SHP77 (cell line): ENCODE data around the gene BBIP1.
"Not testable (repeated sequence)": the region's sequence is repeated elsewhere in the genome, so short reads cannot be mapped to it uniquely, and the experiment has no call there.

Source experiments
- DNase-seq, 2 experiments: peaks; one replicate each; lab custom pipeline; 2025; lab: John Stamatoyannopoulos, UW

BBIP1 gene

DNA sequence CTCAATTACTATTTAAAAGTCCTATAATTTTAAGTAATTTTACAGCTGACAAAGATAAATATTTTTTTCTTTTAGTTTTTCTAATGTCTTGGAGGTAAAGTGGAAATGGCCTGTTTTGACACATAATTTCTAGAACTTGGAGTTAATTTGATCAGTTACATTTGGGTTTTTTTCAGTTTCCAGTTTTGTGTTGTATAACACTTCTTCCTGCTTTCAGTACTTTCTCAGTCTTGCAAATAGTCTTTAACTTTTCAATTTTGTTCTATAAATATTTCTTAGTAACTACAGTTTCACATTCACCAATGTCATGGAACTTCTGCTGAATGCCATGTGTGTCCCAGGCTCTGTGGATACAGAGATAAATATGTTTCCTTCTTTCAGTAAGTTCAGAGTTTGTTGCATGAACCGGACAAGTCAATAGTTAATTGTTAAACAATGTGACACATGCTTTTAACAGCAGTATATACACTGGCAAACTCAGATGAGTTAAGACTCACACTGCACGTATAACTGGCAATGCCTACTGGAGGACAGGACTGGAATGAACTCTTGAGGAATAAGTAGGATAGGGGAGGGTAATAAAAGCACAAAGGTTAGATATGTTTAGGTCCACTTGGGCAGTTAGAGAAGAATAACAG lies 5.0 kb upstream of the BBIP1 start:
- DNase-seq, result no peak

- peak; percentile 25 to 47 for DNase-seq
These were observed 1.2 kb upstream of the BBIP1 start for GRCh38 chr10:110919971-110920881.

DNA sequence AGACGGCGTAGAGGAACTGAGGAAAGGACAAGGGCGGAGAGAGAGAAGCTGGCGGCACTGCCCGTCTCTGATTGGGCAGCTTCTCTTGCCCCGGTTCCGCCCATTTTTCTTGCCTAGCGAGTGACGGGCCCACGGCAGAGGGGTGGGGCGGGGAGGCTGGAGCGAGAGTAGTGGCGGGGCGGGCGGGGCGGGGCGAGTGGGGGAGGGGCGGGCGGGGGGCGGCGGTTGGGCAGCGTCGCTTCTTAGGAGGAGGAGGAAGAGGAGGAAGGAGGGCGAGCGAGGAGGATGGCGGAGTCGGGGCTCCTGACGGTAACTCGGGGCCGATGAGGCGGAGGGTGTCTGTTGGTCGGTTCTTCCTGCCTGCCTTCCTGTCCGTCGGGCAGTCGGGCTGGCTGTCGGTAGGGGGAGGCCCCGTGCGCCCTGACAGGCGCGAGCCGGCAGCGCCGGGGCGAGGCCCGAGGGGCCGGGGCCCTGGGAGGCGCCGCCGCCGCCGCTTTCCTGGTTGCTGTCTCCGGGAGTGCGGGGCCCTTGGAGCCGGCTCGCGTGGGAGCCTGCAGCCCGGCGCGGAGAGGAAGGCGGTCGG lies 460 bp upstream of the BBIP1 start, which contains the start of gene SHOC2:
TSS of gene SHOC2 (plus strand) at position 256 of the 583 bp plus-strand sequence. CDS start 44,755 bp downstream, outside the sequence.
- DNase-seq, result peak in 1 of 2 experiments; percentile 76

- peak in 1 of 2 experiments; percentile 87 for DNase-seq
These were observed 724 bp downstream of the BBIP1 start for GRCh38 chr10:110918269-110918642.

GRCh38 chr10:110916554-110917346 lies 2.2 kb downstream of the BBIP1 start:
- DNase-seq, result no peak

GRCh38 chr10:110915600-110915999 lies 3.4 kb downstream of the BBIP1 start:
- DNase-seq, result not testable (repeated sequence)

DNA sequence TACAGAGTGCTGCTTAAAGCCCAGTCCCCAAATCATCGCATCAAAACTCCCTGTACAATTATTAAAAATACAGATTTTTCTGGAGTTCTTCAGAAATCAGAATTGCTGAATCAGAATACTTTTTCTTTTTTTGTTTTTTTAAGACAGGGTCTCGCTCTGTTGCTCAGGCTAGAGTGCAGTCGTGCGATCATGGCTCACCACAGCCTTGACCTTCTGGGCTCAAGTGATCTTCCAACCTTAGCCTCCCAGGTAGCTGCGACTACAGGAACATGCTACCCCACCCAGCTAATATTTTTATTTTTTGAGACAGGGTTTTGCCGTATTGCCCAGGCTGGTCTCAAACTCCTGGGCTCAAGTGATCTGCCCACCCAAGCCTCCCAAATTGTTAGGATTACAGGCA lies 3.9 kb downstream of the BBIP1 start:
- DNase-seq, result no peak

DNA sequence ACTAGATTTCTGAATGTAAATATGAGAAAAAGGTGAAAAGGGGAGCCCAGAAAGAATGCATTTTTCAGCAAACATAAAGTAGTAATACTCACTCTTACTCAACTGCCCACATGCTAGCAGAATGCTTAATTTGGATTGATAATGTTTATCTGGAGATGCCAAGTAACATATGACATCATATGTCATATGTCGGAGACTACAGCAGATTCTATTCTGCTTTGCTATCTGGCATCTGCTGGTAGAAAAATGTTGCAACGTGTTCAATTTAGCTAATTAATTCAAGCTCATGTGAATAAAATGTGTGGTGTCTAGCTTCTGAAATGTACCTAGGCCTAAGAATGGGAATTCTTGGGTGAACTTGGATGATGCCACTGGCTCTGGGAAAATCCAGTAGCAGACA lies 4.5 kb downstream of the BBIP1 start:
- no peak for DNase-seq

DNA sequence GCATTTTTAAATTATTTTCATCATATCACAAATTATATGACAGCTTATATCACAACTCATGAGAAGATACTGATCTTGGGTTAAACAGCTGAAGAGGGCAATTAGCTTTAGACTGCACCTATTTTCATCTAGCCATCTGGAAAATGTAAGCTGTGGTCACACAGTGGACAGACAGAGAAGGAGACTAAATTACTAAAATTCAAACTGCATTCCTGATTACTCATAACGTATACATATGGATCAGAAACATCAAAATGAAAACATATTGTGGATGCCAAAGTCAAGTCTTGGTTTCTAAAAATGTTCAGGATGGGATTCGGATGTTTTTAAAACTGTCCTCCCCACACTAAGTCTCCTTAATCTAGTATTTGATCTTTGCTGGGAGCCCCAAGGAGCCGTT lies 6.6 kb downstream of the BBIP1 start:
- no peak for DNase-seq

GRCh38 chr10:110910138-110910537 lies 8.8 kb downstream of the BBIP1 start:
- DNase-seq, result no peak

- no peak for DNase-seq
These were observed 15.4 kb downstream of the BBIP1 start for GRCh38 chr10:110903280-110904278.

DNA sequence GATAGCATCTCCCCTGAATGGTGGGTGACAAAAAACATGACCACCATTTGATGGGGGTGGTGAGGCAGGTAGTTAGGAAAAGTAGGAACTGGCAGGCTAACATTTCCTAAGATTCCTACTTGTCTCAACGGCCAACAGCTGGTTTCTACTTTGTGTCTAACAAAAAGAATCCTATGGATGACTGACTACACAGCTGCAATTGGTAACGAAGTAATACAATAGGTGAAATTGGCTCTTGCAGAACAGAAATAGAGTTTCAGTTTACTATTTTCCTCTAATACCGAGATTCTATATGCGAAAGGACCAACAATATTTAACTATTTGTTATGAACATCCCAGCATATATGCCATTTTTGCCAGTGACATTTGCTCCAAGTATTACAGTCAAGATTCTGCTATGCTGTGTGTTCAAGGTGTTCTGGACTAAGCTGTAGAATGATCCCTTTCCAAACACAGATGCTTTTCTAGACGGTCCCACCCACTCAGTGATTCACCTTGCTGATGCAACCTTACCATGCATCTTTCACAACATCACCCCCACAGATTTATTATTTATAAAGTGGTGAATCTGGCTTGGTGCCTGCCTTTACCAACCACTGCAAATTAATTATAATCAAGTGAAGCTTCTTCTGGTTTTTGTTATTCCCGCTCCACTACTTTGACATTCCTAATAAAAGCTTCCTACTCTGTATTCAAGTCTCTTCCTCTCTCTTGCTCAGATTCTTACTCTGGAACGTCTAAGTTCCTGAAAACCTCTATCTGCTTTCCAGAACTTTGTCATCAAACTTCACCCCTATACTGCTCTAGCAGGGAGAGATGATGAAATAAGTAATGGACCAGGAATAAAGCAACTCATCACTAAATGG lies 16.8 kb downstream of the BBIP1 start:
- peak in 1 of 2 experiments; percentile 1 for DNase-seq

DNA sequence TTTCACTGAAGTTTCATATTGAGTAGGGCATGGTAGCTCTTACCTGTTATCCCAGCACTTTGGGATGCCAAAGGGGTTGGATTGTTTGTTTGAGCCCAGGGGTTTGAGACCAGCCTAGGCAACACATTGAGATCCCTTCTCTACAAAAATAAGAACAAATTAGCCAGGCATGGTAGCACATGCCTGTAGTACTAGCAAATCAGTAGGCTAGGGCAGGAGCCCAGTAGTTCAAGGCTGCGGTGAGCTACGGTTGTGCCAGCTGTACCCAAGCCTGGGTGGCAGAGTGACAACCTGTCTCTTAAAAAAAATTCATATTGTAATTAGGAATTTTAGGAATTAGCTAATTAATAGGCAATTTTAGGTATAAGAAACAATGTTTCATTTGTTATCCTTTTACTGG lies 18.0 kb downstream of the BBIP1 start:
- no peak for DNase-seq

- no peak for DNase-seq
These were observed 20.6 kb downstream of the BBIP1 start for GRCh38 chr10:110898391-110898790.

DNA sequence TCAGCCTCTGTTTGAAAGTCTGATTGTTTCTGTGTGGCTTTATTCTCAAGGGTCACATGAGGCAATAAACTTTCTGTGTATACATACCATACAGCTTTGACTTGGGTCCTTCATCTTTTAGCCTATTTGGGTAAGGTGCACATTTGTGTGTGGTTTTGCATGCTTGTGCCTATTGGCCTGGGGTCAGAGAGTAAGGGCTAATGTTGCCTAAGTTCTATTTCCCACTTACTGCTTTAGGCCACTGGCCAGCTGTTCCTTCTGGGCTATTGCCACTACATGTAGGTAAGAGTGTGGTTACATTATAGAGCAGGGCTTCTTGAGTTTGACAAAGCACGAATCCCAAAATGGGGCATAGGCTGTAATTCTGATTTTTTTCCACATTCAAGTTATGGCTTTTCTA lies 21.8 kb downstream of the BBIP1 start:
- DNase-seq, result no peak

DNA sequence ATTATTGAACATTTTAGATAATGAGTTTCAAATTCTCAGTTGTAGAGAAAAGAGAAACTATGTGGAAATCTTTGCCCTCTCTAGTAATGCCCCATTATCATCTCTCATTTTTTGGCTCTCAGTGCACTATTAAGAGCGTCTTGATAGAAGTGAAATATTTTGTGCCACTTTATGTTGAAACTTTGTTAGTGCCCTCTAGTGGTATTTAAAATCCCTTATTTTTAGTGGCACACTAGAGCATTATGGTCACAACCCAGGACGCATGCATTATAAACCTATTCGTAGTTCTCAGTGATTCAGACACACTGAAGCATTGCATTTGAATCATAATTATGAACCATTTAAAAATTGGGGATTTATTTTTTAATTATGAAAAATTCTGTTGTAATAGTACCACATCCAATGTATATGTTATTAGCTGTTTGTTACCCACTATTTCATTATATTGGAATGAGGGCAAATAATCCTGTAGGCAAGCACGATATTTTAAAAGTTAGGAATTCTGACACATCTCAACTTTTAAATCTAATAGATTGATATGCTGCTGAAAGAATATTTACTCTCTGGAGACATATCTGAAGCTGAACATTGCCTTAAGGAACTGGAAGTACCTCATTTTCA lies 25.3 kb downstream of the BBIP1 start:
- peak; percentile 48 to 49 for DNase-seq

GRCh38 chr10:110892602-110893288 lies 26.2 kb downstream of the BBIP1 start:
- no peak for DNase-seq

GRCh38 chr10:110887560-110887959 lies 31.4 kb downstream of the BBIP1 start:
- no peak for DNase-seq
